H1 (cell line): Measurements from ENCODE around the gene DMAC2L. TPM values are rescaled to one million over a fixed set of nuclear protein-coding genes. Genes with fewer than 3 reads are reported as not detected.

Experiments
- CTCF ChIA-PET: fragments of 300-600 bp; sonication (Branson Sonifier 250); formaldehyde crosslinking; loops from one replicate; lab custom pipeline; 2021; ENCODE audit not compliant: partially characterized antibody; lab: Charles Lee
- POLR2A ChIA-PET: fragments of 300-600 bp; sonication (Branson Sonifier 250); formaldehyde crosslinking; loops from one replicate; lab custom pipeline; 2021; ENCODE audit warnings: inconsistent platforms; ENCODE audit not compliant: partially characterized antibody; lab: Charles Lee
- DNase-seq, 2 experiments: peaks; one replicate each; pipeline versions ENCODE4 v3.0.0 to v3.0.0-alpha.2; 2010 to 2022; ENCODE audit warnings: low spot score in 2 of 2, low read depth in 1 of 2, mixed read lengths in 1 of 2
- FAIRE-seq: peaks from 2 replicates; lab custom pipeline; 2011; peaks lifted over from hg19 to GRCh38; lab: Jason Lieb, UNC
- H2AFZ ChIP-seq: 2 replicates; pipeline ENCODE4 v1.8.1; 2012; ENCODE audit warnings: low read length, inconsistent platforms
- H2AK5ac ChIP-seq: 2 replicates; pipeline ENCODE4 v1.6.1; 2013; ENCODE audit warnings: low read depth, low read length
- H2BK120ac ChIP-seq: replicated peaks from 2 replicates; pipeline ENCODE3; 2013; ENCODE audit warnings: low read depth, low read length, inconsistent platforms
- H2BK12ac ChIP-seq: 2 replicates; pipeline ENCODE4 v1.6.1; 2013; ENCODE audit warnings: low read depth, low read length
- H2BK15ac ChIP-seq: 2 replicates; pipeline ENCODE4 v1.6.1; 2013; ENCODE audit warnings: low read length
- H2BK20ac ChIP-seq: 2 replicates; pipeline ENCODE4 v1.6.1; 2013; ENCODE audit warnings: low read length
- H2BK5ac ChIP-seq: 2 replicates; pipeline ENCODE4 v1.6.1; 2013; ENCODE audit warnings: low read depth, low read length
- H3K14ac ChIP-seq: 2 replicates; pipeline ENCODE4 v1.6.1; 2013; ENCODE audit warnings: inconsistent platforms; ENCODE audit not compliant: insufficient read length
- H3K18ac ChIP-seq: 2 replicates; pipeline ENCODE4 v1.6.1; 2013; ENCODE audit warnings: low read length; ENCODE audit errors: extremely low read depth
- H3K23ac ChIP-seq: 2 replicates; pipeline ENCODE4 v1.6.1; 2013; ENCODE audit warnings: inconsistent platforms; ENCODE audit not compliant: insufficient read length
- H3K23me2 ChIP-seq: 2 replicates; pipeline ENCODE4 v1.6.1; 2013; ENCODE audit warnings: low read depth, low read length
- H3K27ac ChIP-seq: 2 replicates; pipeline ENCODE4 v1.6.1; 2011; ENCODE audit warnings: low read depth, low read length, inconsistent platforms
- H3K27me3 ChIP-seq, 4 experiments: replicated peaks in 1 of 4; 1 replicate in 1 of 4; 2 replicates in 3 of 4; pipeline versions ENCODE4 v1.6.1 to v1.8.1; 2011 to 2013; ENCODE audit warnings: low read length in 3 of 4, mild to moderate bottlenecking in 3 of 4, inconsistent platforms in 2 of 4, mixed read lengths in 2 of 4, moderate library complexity in 1 of 4; ENCODE audit not compliant: control insufficient read depth in 3 of 4, insufficient read depth in 3 of 4; ENCODE audit errors: extremely low read depth in 1 of 4
- H3K36me3 ChIP-seq, 4 experiments: 2 replicates each; pipeline versions ENCODE4 v1.6.1 to v1.8.1; 2011 to 2013; ENCODE audit warnings: mild to moderate bottlenecking in 4 of 4, low read length in 3 of 4, moderate library complexity in 2 of 4, control low read depth in 1 of 4, inconsistent platforms in 1 of 4; ENCODE audit not compliant: insufficient read depth in 4 of 4, control insufficient read depth in 2 of 4
- H3K4ac ChIP-seq: replicated peaks from 2 replicates; pipeline ENCODE3; 2013; ENCODE audit warnings: low read length, low read depth, mixed read lengths, inconsistent platforms; ENCODE audit not compliant: insufficient read length
- H3K4me1 ChIP-seq, 4 experiments: replicated peaks in 1 of 4; 1 replicate in 1 of 4; 2 replicates in 3 of 4; pipeline versions ENCODE4 v1.6.1 to v1.8.1; 2011 to 2013; ENCODE audit warnings: low read length in 3 of 4, inconsistent platforms in 2 of 4, mixed read lengths in 1 of 4; ENCODE audit not compliant: insufficient read depth in 4 of 4, control insufficient read depth in 3 of 4
- H3K4me2 ChIP-seq, 2 experiments: 2 replicates each; pipeline versions ENCODE4 v1.6.1 to v1.8.1; 2011 to 2013; ENCODE audit warnings: low read depth in 2 of 2, low read length in 2 of 2, control low read depth in 1 of 2, inconsistent platforms in 1 of 2, mild to moderate bottlenecking in 1 of 2; ENCODE audit not compliant: insufficient read depth in 1 of 2
- H3K4me3 ChIP-seq, 4 experiments: fragments of 200-600, 300-600 bp in 1 of 4; sonication (generic), shearing (Covaris generic), sonication (Bioruptor Twin) in 1 of 4; 2 replicates each; pipeline versions ENCODE4 v1.5.1 to v1.8.1; 2011 to 2016; ENCODE audit warnings: low read length in 4 of 4, low read depth in 3 of 4, control low read depth in 2 of 4, inconsistent platforms in 2 of 4, mild to moderate bottlenecking in 2 of 4, mixed read lengths in 1 of 4, moderate library complexity in 1 of 4; ENCODE audit not compliant: insufficient read depth in 2 of 4; ENCODE audit errors: extremely low read depth in 1 of 4
- H3K56ac ChIP-seq: replicated peaks from 2 replicates; pipeline ENCODE3; 2013; ENCODE audit warnings: low read depth, mild to moderate bottlenecking, mixed read lengths, low read length, inconsistent platforms; ENCODE audit not compliant: insufficient read length
- H3K79me1 ChIP-seq: 2 replicates; pipeline ENCODE4 v1.6.1; 2013; ENCODE audit warnings: low read depth, low read length, control low read depth
- H3K79me2 ChIP-seq, 2 experiments: 2 replicates each; pipeline versions ENCODE4 v1.6.1 to v1.8.1; 2012 to 2013; ENCODE audit warnings: low read length in 2 of 2, mild to moderate bottlenecking in 2 of 2, inconsistent platforms in 1 of 2; ENCODE audit not compliant: insufficient read depth in 2 of 2, control insufficient read depth in 1 of 2
- H3K9ac ChIP-seq, 4 experiments: replicated peaks in 1 of 4; 1 replicate in 1 of 4; 2 replicates in 3 of 4; pipeline versions ENCODE4 v1.6.1 to v1.8.1; 2011 to 2013; ENCODE audit warnings: low read depth in 3 of 4, low read length in 3 of 4, control low read depth in 2 of 4, mild to moderate bottlenecking in 2 of 4, moderate library complexity in 2 of 4, inconsistent platforms in 1 of 4; ENCODE audit errors: extremely low read depth in 1 of 4
- H3K9me3 ChIP-seq, 2 experiments: 2 replicates each; pipeline versions ENCODE4 v1.6.1 to v1.8.1; 2012 to 2013; ENCODE audit warnings: mild to moderate bottlenecking in 2 of 2, moderate library complexity in 2 of 2, control low read depth in 1 of 2, inconsistent platforms in 1 of 2, low read depth in 1 of 2, low read length in 1 of 2, mixed read lengths in 1 of 2; ENCODE audit not compliant: insufficient read depth in 2 of 2
- H4K20me1 ChIP-seq, 2 experiments: replicated peaks in 1 of 2; 2 replicates each; pipeline versions ENCODE3 to v1.8.1; 2011 to 2013; ENCODE audit warnings: inconsistent platforms in 2 of 2, low read length in 2 of 2, mild to moderate bottlenecking in 1 of 2; ENCODE audit not compliant: insufficient read depth in 2 of 2, control insufficient read depth in 1 of 2
- H4K5ac ChIP-seq: 2 replicates; pipeline ENCODE4 v1.6.1; 2013; ENCODE audit warnings: low read length, low read depth, mixed read lengths, inconsistent platforms; ENCODE audit not compliant: insufficient read length
- H4K8ac ChIP-seq: 2 replicates; pipeline ENCODE4 v1.8.0; 2013; ENCODE audit warnings: mild to moderate bottlenecking, moderate library complexity, low read length, inconsistent platforms; ENCODE audit not compliant: insufficient read depth; ENCODE audit errors: extremely low read depth
- H4K91ac ChIP-seq: replicated peaks from 2 replicates; pipeline ENCODE3; 2013; ENCODE audit warnings: low read length, mixed read lengths, inconsistent platforms; ENCODE audit not compliant: insufficient read length
- ATF2 ChIP-seq: IDR thresholded peaks from 2 replicates; pipeline ENCODE4 v1.6.1; 2012; ENCODE audit warnings: low read length, inconsistent platforms
- BCL11A ChIP-seq, 2 experiments: IDR thresholded peaks; one replicate each; pipeline ENCODE4 v1.6.1; 2011; ENCODE audit warnings: low read depth in 2 of 2, low read length in 2 of 2, mild to moderate bottlenecking in 2 of 2
- CBX8 ChIP-seq: fragments of 300-800, 300-1000 bp; sonication (generic); IDR thresholded peaks from 2 replicates; pipeline ENCODE4 v1.7.1; 2016; ENCODE audit warnings: low read depth, low read length, borderline replicate concordance
- CREB1 ChIP-seq: IDR thresholded peaks from 2 replicates; pipeline ENCODE4 v1.6.1; 2012; ENCODE audit warnings: inconsistent platforms
- CTCF ChIP-seq, 3 experiments: IDR thresholded peaks; 1 replicate in 2 of 3; 2 replicates in 1 of 3; pipeline versions ENCODE4 v1.5.1 to v1.6.1; 2011; ENCODE audit warnings: low read length in 3 of 3, mild to moderate bottlenecking in 3 of 3, inconsistent platforms in 2 of 3, low read depth in 1 of 3, moderate library complexity in 1 of 3; ENCODE audit not compliant: insufficient read depth in 1 of 3; ENCODE audit errors: control extremely low read depth in 1 of 3
- EZH2 ChIP-seq: fragments of 200-600 bp; sonication (generic); IDR thresholded peaks from 2 replicates; pipeline ENCODE4 v1.7.1; 2012; ENCODE audit warnings: low read depth, mild to moderate bottlenecking, moderate library complexity, low read length, inconsistent platforms; ENCODE audit not compliant: severe bottlenecking
- NANOG ChIP-seq: IDR thresholded peaks from 2 replicates; pipeline ENCODE4 v1.6.1; 2011; ENCODE audit warnings: low read length, low read depth, mild to moderate bottlenecking, inconsistent platforms; ENCODE audit not compliant: insufficient read depth, poor library complexity, severe bottlenecking
- RBBP5 ChIP-seq: IDR thresholded peaks from 2 replicates; pipeline ENCODE4 v1.7.1; 2012; ENCODE audit warnings: low read depth, mild to moderate bottlenecking, inconsistent platforms, low read length, moderate library complexity, borderline replicate concordance
- TAF1 ChIP-seq: IDR thresholded peaks from 2 replicates; pipeline ENCODE4 v1.6.1; 2011; ENCODE audit warnings: mild to moderate bottlenecking, low read depth, low read length
- WGBS, 2 experiments: shearing (Covaris generic) in 1 of 2; methylation state at CpG; one replicate each; pipeline versions ENCODE4 v1.1.6 to v1.1.7; 2013 to 2015; ENCODE audit warnings: low lambda C conversion rate in 2 of 2, mixed read lengths in 2 of 2, inconsistent platforms in 1 of 2, low coverage in 1 of 2, missing lambda C conversion rate in 1 of 2; ENCODE audit not compliant: insufficient replicate concordance in 2 of 2, insufficient coverage in 1 of 2, insufficient read length in 1 of 2; ENCODE audit errors: extremely low coverage in 1 of 2, missing lambda C conversion rate in 1 of 2; 5-methylcytosine and 5-hydroxymethylcytosine counted together
- polyA plus RNA-seq, 7 experiments: library from polyadenylated mRNA; depleted of rRNA in 3 of 7; stranded (reverse) in 5 of 7; unstranded in 2 of 7; fragments of >200 nt in 5 of 7; fragments of 200-250 nt in 2 of 7; gene quantifications; 1 replicate in 5 of 7; 2 replicates in 1 of 7; 4 replicates in 1 of 7; pipeline versions ENCODE4 v1.2.1 to v1.2.3, GENCODE V29; 2011 to 2013; ENCODE audit warnings: missing spikeins in 2 of 7, mixed read lengths in 2 of 7
- total RNA-seq: library from RNA; stranded (reverse); fragmentation: NEBNext Ultra II Directional; extraction: Animal tissue kit (Norgen Biotek cat#: 25700); gene quantifications from 2 replicates; pipeline ENCODE4 v1.2.1, GENCODE V29; 2021

Gene DMAC2L
- total and polyA plus RNA-seq, 2 of the 8 experiments (the other 6 are each of a cell fraction or from before 2014, with no cell fraction given) = 20.3 to 28.9 TPM

GRCh38 chr14:50340045-50340444 lies 27.9 kb downstream of the DMAC2L start:
- POLR2A ChIA-PET = interaction anchor here (0.8 to 1.6 kb wide), 2 partner anchors 19 to 54 kb away, joined by 3 read pairs; no protein-coding TSS in a partner anchor
- peaks cover 0 to 2% (median 0%) of the 10 kb centered on the region in 4 experiments; a peak in 1 of 8 replicates for H3K36me3 ChIP-seq
- H2BK120ac ChIP-seq = no peak overlapping the region
- H3K9ac ChIP-seq = no peak overlapping the region
- CTCF ChIA-PET = interaction anchor here (0.8 to 2.4 kb wide), 6 partner anchors 9 to 191 kb away, joined by 3 to 7 read pairs (median 4); no protein-coding TSS in a partner anchor
- no peak overlapping the region for H3K14ac ChIP-seq
- H3K4me1 ChIP-seq = peaks cover 0 to 16% (median 10%) of the 10 kb centered on the region in 4 experiments; a peak in 5 of 7 replicates
- no peak overlapping the region for H3K27ac ChIP-seq
- H2AK5ac ChIP-seq = no peak overlapping the region
- H3K4me2 ChIP-seq = no peak overlapping the region
- DNase-seq (no peak), FAIRE-seq (no peak)
- no peak overlapping the region for H4K91ac ChIP-seq
- no peak overlapping the region for H3K4me3 ChIP-seq
- no peak overlapping the region for H2BK20ac ChIP-seq
- H2BK12ac ChIP-seq = no peak overlapping the region
- no peak overlapping the region for H2BK15ac ChIP-seq
- 91% methylated on average over 5 of the region's 5 CpGs; no CpG with 5 or more reads in 1 of the 2 experiments for WGBS, 2 experiments
- H3K23ac ChIP-seq = no peak overlapping the region
- no peak overlapping the region for H4K8ac ChIP-seq
- H3K56ac ChIP-seq = no peak overlapping the region
- no peaks in the 10 kb centered on the region for H4K20me1 ChIP-seq
- no peak overlapping the region for H3K4ac ChIP-seq
- no peaks in the 10 kb centered on the region for H3K79me1 ChIP-seq
- H3K18ac ChIP-seq = no peak overlapping the region
- no peaks in the 10 kb centered on the region for H3K79me2 ChIP-seq
- H3K27me3 ChIP-seq = no peaks in the 10 kb centered on the region
- no peaks in the 10 kb centered on the region for H3K9me3 ChIP-seq
- no peak overlapping the region for H4K5ac ChIP-seq
- no peaks in the 10 kb centered on the region for H3K23me2 ChIP-seq
- no peak overlapping the region for H2BK5ac ChIP-seq
- H2AFZ ChIP-seq = no peak overlapping the region
- TF ChIP-seq ATF2 (no peak), EZH2 (no peak), BCL11A (IDR thresholded peaks at IDR 0.05; ENCODE audit: low read depth in 2 of 2, low read length in 2 of 2) (no peak), CBX8 (no peak), RBBP5 (no peak), CTCF (IDR thresholded peaks at IDR 0.05; ENCODE audit: control extremely low read depth in 1 of 3, insufficient read depth in 1 of 3, low read depth in 1 of 3, low read length in 3 of 3) (no peak), CREB1 (no peak), TAF1 (no peak), NANOG (no peak)
